Neural cell (in vitro differentiated cells): ENCODE measurements around the gene ROR2. TPM values are rescaled to one million over a fixed set of nuclear protein-coding genes. Genes with fewer than 3 reads are reported as not detected.
"Not testable (repeated sequence)": the region's sequence is repeated elsewhere in the genome, so short reads cannot be mapped to it uniquely, and the experiment has no call there.

Source experiments
- H2AFZ ChIP-seq: fragments of 200-600, 300-800 bp; sonication (generic), shearing (Covaris generic); 2 replicates; pipeline ENCODE4 v1.6.0; 2014; ENCODE audit warnings: low read depth, mild to moderate bottlenecking, antibody characterized with exemption, low read length, moderate library complexity
- H3F3A ChIP-seq: fragments of 200-600 bp; shearing (Covaris generic); 2 replicates; pipeline ENCODE4 v1.6.1; 2016; ENCODE audit warnings: mild to moderate bottlenecking, moderate library complexity, mixed read lengths, antibody characterized with exemption, low read length; ENCODE audit not compliant: insufficient read depth, poor library complexity, severe bottlenecking
- H3K27ac ChIP-seq: fragments of 200-600, 300-800 bp; sonication (generic), shearing (Covaris generic); 2 replicates; pipeline ENCODE4 v1.5.1; 2014; ENCODE audit warnings: mild to moderate bottlenecking, low read length, moderate library complexity
- H3K27me3 ChIP-seq: fragments of 300-800, 200-600 bp; sonication (generic), shearing (Covaris generic); 2 replicates; pipeline ENCODE4 v1.6.0; 2014; ENCODE audit warnings: mild to moderate bottlenecking, low read depth, low read length, moderate library complexity; ENCODE audit not compliant: insufficient read depth
- H3K36me3 ChIP-seq: fragments of 300-800, 200-600 bp; sonication (generic), shearing (Covaris generic); 2 replicates; pipeline ENCODE4 v1.5.1; 2014; ENCODE audit warnings: mild to moderate bottlenecking, antibody characterized with exemption, low read length, moderate library complexity; ENCODE audit not compliant: insufficient read depth
- H3K4me2 ChIP-seq: fragments of 300-800, 200-600 bp; sonication (generic), shearing (Covaris generic); 2 replicates; pipeline ENCODE4 v1.6.0; 2014; ENCODE audit warnings: mild to moderate bottlenecking, low read length
- H3K4me3 ChIP-seq: fragments of 300-800, 200-600 bp; sonication (generic), shearing (Covaris generic); 2 replicates; pipeline ENCODE4 v1.5.1; 2014; ENCODE audit warnings: mild to moderate bottlenecking, low read length, moderate library complexity
- H3K79me2 ChIP-seq: fragments of 200-600 bp; shearing (Covaris generic); replicated peaks from 2 replicates; pipeline ENCODE4 v1.6.0; 2014; ENCODE audit warnings: mild to moderate bottlenecking, low read length, moderate library complexity; ENCODE audit not compliant: insufficient read depth
- H3K9ac ChIP-seq: fragments of 300-800, 200-600 bp; sonication (generic), shearing (Covaris generic); 2 replicates; pipeline ENCODE4 v1.6.1; 2016; ENCODE audit warnings: mild to moderate bottlenecking, low read length, mixed read lengths
- H3K9me2 ChIP-seq: fragments of 200-600 bp; shearing (Covaris generic); 2 replicates; pipeline ENCODE4 v1.6.1; 2016; ENCODE audit warnings: mild to moderate bottlenecking, low read length, mixed read lengths; ENCODE audit not compliant: insufficient read depth
- H3K9me3 ChIP-seq: fragments of 200-600, 300-800 bp; sonication (generic), shearing (Covaris generic); 2 replicates; pipeline ENCODE4 v1.6.1; 2016; ENCODE audit warnings: mild to moderate bottlenecking, mixed run types, low read length, moderate library complexity, mixed read lengths
- H4K20me1 ChIP-seq: fragments of 200-600 bp; shearing (Covaris generic); 2 replicates; pipeline ENCODE4 v1.6.1; 2016; ENCODE audit warnings: mild to moderate bottlenecking, mixed run types; ENCODE audit not compliant: insufficient read depth
- CTCF ChIP-seq: fragments of 450-650 bp; IDR thresholded peaks from 2 replicates; pipeline ENCODE4 v1.5.1; 2014; ENCODE audit warnings: antibody characterized with exemption, mild to moderate bottlenecking, moderate library complexity; ENCODE audit not compliant: poor library complexity, severe bottlenecking
- EP300 ChIP-seq: fragments of 450-650 bp; conservative IDR thresholded peaks from 2 replicates; pipeline ENCODE4 v1.6.1; 2014; ENCODE audit warnings: antibody characterized with exemption, mild to moderate bottlenecking, moderate library complexity; ENCODE audit not compliant: poor library complexity, severe bottlenecking
- EZH2 ChIP-seq: fragments of 200-600, 300-800 bp; shearing (Covaris generic), sonication (generic); IDR thresholded peaks from 2 replicates; pipeline ENCODE4 v1.6.1; 2014; ENCODE audit warnings: antibody characterized with exemption, low read length, borderline replicate concordance, mild to moderate bottlenecking; ENCODE audit not compliant: insufficient read depth, poor library complexity, severe bottlenecking
- MXI1 ChIP-seq: fragments of 450-650 bp; conservative IDR thresholded peaks from 2 replicates; pipeline ENCODE4 v1.6.1; 2014; ENCODE audit warnings: antibody characterized with exemption, mild to moderate bottlenecking; ENCODE audit not compliant: poor library complexity, severe bottlenecking
- POLR2AphosphoS5 ChIP-seq: IDR thresholded peaks from 2 replicates; pipeline ENCODE4 v1.6.1; 2012
- RAD21 ChIP-seq: fragments of 450-650 bp; conservative IDR thresholded peaks from 2 replicates; pipeline ENCODE4 v1.6.1; 2014; ENCODE audit warnings: antibody characterized with exemption, mild to moderate bottlenecking, moderate library complexity
- SMC3 ChIP-seq: fragments of 450-650 bp; conservative IDR thresholded peaks from 2 replicates; pipeline ENCODE4 v1.6.1; 2014; ENCODE audit warnings: antibody characterized with exemption, mild to moderate bottlenecking, moderate library complexity; ENCODE audit not compliant: poor library complexity
- TAF1 ChIP-seq: IDR thresholded peaks from 2 replicates; pipeline ENCODE4 v1.6.1; 2012; ENCODE audit warnings: low read depth
- polyA plus RNA-seq: library from polyadenylated mRNA; depleted of rRNA; stranded (reverse); fragments of >200 nt; gene quantifications from 2 replicates; pipeline ENCODE4 v1.2.3, GENCODE V29; 2014
- TF ChIP-seq, protein P1 (sequence below): IDR thresholded peaks from 2 replicates; pipeline ENCODE4 v1.6.1; 2012; ENCODE audit warnings: borderline replicate concordance

ROR2 gene
- polyA plus RNA-seq, 1 donor from 2014 or later, result 0.33 TPM

GRCh38 chr9:91546574-91546973 is 403.5 kb downstream of the ROR2 start:
- Histone ChIP-seq H4K20me1 (no peaks in the 10 kb centered on the region), H3K36me3 (no peaks in the 10 kb centered on the region), H3K9ac (no peak overlapping the region), H3K4me3 (no peak overlapping the region), H3K27me3 (no peaks in the 10 kb centered on the region), H3K79me2 (no peaks in the 10 kb centered on the region), H2AFZ (no peak overlapping the region), H3K9me3 (no peaks in the 10 kb centered on the region), H3K4me2 (no peak overlapping the region), H3K27ac (no peak overlapping the region), H3K9me2 (no peaks in the 10 kb centered on the region), H3F3A (no peaks in the 10 kb centered on the region)
- TF ChIP-seq CTCF (no peak), SMC3 (no peak), TAF1 (no peak), MXI1 (no peak), EP300 (no peak), EZH2 (no peak), POLR2AphosphoS5 (no peak), RAD21 (no peak)
- TF ChIP-seq, protein P1, sequence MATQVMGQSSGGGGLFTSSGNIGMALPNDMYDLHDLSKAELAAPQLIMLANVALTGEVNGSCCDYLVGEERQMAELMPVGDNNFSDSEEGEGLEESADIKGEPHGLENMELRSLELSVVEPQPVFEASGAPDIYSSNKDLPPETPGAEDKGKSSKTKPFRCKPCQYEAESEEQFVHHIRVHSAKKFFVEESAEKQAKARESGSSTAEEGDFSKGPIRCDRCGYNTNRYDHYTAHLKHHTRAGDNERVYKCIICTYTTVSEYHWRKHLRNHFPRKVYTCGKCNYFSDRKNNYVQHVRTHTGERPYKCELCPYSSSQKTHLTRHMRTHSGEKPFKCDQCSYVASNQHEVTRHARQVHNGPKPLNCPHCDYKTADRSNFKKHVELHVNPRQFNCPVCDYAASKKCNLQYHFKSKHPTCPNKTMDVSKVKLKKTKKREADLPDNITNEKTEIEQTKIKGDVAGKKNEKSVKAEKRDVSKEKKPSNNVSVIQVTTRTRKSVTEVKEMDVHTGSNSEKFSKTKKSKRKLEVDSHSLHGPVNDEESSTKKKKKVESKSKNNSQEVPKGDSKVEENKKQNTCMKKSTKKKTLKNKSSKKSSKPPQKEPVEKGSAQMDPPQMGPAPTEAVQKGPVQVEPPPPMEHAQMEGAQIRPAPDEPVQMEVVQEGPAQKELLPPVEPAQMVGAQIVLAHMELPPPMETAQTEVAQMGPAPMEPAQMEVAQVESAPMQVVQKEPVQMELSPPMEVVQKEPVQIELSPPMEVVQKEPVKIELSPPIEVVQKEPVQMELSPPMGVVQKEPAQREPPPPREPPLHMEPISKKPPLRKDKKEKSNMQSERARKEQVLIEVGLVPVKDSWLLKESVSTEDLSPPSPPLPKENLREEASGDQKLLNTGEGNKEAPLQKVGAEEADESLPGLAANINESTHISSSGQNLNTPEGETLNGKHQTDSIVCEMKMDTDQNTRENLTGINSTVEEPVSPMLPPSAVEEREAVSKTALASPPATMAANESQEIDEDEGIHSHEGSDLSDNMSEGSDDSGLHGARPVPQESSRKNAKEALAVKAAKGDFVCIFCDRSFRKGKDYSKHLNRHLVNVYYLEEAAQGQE, result no peak

GRCh38 chr9:91541734-91542133 is 408.3 kb downstream of the ROR2 start:
- H4K20me1 ChIP-seq, result no peaks in the 10 kb centered on the region
- no peak overlapping the region for H2AFZ ChIP-seq
- H3K9me2 ChIP-seq, result no peaks in the 10 kb centered on the region
- H3K9ac ChIP-seq, result no peak overlapping the region
- H3K27me3 ChIP-seq, result no peaks in the 10 kb centered on the region
- H3K36me3 ChIP-seq, result no peaks in the 10 kb centered on the region
- H3K27ac ChIP-seq, result no peak overlapping the region
- no peaks in the 10 kb centered on the region for H3K9me3 ChIP-seq
- H3K4me3 ChIP-seq, result no peak overlapping the region
- TF ChIP-seq MXI1 (no peak), CTCF (no peak), EP300 (no peak), TAF1 (no peak), RAD21 (no peak), POLR2AphosphoS5 (no peak), EZH2 (no peak), SMC3 (no peak)
- TF ChIP-seq, protein P1, result no peak
- H3K79me2 ChIP-seq, result no peaks in the 10 kb centered on the region
- H3K4me2 ChIP-seq, result no peak overlapping the region
- no peaks in the 10 kb centered on the region for H3F3A ChIP-seq

- not testable (repeated sequence) for H3K9ac ChIP-seq, H3K27ac ChIP-seq, H3F3A ChIP-seq, H3K36me3 ChIP-seq, H3K79me2 ChIP-seq, H4K20me1 ChIP-seq, H2AFZ ChIP-seq, H3K4me2 ChIP-seq, H3K4me3 ChIP-seq, H3K27me3 ChIP-seq, H3K9me3 ChIP-seq, H3K9me2 ChIP-seq
These were observed 409.5 kb downstream of the ROR2 start for GRCh38 chr9:91540506-91540905.
